Activated gamma-delta T cell treated with anti-CD3 and anti-CD28 coated beads, Interleukin-2, amount 50 U/mL, for 16 hours (primary cell): ENCODE data around the gene EWSR1.

Experiments
- DNase-seq: peaks from one replicate; pipeline ENCODE4 v3.0.0-alpha.2; 2020; ENCODE audit warnings: low read depth

The EWSR1 gene

DNA sequence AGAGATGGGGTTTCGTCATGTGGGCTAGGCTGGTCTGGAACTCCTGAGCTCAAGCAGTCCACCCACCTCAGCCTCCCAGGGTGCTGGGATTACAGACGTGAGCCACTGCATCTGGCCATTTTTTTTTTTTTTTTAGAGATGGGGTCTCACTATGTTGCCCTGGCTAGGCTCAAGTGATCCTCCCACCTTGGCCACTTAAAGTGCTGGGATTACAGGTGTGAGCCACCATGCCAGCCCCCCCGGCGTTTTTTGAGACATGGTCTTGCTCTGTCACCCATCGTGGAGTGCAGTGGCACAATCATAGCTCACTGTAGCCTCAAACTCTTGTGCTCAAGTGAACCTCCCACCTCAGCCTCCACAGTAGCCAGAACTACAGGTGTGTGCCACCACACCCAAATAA is 16.8 kb upstream of the EWSR1 start:
- DNase-seq: no peak

DNA sequence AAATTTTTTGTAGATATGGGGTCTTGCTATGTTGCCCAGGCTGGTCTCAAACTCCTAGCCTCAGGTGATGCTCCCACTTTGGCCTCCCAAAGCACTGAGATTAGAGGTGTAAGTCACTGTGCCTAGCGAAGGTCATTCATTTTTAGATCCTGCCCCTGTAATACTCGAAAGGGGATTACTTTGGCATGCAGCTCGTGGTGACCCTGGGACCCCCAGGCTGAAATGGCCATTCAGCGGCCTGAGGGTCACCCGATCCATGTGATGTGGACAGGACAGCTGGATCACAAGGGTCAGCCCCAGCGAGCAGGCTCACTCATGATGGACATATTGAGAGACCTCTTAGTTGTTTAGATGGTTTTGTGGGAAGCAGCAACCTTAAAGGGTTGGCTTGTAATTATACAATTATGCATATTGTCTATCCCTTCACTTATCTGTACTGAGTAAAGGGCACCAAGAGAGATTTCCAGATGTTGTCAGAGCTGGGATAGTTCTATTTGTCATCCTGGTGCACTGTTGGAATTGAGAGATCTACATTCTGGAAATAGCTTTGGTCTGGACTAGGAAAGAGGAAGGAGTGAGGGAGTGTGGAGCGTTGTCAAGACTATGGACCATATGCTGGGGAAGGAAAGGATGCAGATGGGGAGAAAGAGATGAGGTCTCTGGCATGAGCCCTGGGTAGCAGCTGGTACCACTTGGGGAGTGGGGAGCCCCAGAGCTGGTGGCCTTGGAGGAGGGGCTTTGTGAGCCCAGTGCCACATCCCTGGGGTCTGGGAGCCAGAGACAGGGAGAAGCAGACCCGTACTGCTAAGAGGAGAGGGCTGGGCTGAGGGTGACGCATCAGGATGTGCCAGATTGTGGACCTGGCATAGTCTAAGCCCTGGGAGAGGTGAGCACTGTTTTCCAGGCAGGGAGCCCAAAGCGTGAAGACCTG is 15.8 kb upstream of the EWSR1 start:
- no peak for DNase-seq

- DNase-seq: no peak
These were observed 14.3 kb upstream of the EWSR1 start for GRCh38 chr22:29253561-29254285.

DNA sequence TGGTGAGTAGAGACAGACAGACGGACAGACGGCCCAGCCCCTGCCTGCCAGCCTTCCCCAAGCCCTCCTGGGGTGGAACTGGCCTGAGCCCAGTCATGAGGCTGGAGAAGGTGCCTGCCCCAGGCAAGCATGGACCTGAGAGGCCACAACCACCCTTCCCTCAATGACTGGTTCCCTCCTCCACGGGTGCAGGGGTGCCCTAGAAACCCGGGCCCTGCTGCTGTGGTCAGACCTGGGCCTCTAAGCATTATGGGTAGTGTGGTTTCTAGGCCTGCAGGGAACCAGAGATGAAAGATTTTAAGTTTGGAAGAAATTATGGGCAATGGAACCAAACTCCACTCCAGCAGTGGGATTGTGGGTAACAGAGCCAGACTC is 13.8 kb upstream of the EWSR1 start:
- no peak for DNase-seq

- DNase-seq: no peak
These were observed 12.9 kb upstream of the EWSR1 start for GRCh38 chr22:29255064-29255621.

DNA sequence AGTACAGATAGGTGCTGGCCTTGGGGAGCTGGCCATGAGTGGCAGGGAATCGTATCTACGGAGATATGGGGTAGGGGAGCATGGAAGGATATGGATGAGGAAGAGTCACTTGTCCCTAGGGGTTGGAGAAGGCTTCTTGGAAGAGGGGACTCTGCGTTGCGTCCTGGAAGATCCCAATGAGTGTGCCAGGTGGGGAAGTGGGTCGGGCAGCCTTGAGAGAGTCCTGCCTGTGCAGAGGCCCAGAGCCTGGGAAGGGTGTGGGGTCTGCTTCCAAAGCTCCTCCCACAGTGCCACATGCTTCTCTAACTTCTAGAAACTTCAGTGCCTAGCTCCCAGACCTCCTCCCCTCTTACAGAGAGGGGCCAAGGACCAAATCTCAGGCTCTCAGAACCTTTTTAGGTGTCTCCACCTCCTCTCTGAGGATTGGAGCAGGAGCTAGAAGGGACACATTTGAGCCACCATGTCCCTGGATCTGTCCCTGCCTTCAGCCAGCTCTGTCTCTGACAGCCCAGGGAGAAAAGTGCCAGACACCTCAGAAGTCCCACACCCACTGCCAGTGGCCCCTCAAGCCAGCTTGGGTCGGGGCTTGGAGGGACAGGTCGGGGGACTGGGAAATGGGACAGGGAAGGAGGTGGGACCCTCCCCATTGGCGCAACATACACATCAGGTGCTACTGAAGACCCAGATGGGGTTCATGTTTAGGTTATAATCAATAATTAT is 11.3 kb upstream of the EWSR1 start:
- DNase-seq: no peak

GRCh38 chr22:29257751-29258181 is 10.3 kb upstream of the EWSR1 start:
- no peak for DNase-seq

GRCh38 chr22:29258407-29259252 is 9.4 kb upstream of the EWSR1 start:
- no peak for DNase-seq

- DNase-seq: no peak
These were observed 8.7 kb upstream of the EWSR1 start for GRCh38 chr22:29259253-29259899.

DNA sequence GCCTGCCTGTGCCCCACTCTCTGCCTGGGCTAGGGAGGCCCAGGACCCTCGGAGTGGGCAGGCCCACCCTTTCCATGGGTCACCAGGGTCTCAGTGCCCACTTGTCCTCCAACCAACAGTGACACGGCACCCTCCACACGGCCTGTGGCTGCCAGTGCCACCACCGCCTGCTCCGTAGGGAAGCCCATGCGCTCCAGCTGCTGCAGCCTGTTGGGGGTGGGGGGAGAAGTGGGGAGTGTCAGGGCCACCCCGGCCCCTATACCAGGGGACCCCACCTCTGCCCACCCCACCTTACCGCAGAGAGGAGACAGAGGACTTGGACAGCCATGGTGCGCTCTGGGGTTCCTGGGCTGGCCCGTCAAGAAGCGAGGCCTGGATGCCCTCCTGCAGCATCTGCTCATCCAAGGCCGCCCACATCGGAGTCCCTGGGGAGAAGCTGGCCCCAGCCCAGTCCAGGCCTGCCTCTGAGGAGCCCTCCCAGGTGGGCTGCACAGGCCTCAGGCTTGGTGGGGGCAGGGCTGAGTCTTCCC is 8.0 kb upstream of the EWSR1 start:
- DNase-seq: no peak

GRCh38 chr22:29260601-29261315 is 7.3 kb upstream of the EWSR1 start:
- DNase-seq: no peak

GRCh38 chr22:29263791-29264276 is 4.2 kb upstream of the EWSR1 start:
- DNase-seq: no peak

- DNase-seq: no peak
These were observed 2.8 kb upstream of the EWSR1 start for GRCh38 chr22:29265305-29265704.

DNA sequence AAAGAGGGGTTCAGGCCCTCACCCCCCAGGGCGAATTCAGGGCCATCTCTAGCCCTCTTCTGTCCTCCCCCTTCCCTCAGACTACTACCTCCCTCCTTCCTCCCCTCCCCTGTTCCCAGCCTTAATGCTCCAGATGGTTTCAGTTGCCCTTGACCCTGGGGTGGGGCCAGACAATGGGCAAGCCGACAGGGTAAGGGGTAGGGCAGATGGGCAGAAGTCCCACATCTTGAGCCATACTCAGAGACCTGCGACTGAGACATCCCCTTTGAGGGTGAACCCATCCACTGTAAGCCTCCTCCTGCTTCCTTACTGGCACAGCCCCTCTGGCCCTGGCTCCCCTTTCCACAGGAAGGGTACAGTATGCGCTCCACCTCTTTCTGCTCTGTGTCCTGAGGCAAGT is 2.1 kb upstream of the EWSR1 start:
- DNase-seq: no peak

DNA sequence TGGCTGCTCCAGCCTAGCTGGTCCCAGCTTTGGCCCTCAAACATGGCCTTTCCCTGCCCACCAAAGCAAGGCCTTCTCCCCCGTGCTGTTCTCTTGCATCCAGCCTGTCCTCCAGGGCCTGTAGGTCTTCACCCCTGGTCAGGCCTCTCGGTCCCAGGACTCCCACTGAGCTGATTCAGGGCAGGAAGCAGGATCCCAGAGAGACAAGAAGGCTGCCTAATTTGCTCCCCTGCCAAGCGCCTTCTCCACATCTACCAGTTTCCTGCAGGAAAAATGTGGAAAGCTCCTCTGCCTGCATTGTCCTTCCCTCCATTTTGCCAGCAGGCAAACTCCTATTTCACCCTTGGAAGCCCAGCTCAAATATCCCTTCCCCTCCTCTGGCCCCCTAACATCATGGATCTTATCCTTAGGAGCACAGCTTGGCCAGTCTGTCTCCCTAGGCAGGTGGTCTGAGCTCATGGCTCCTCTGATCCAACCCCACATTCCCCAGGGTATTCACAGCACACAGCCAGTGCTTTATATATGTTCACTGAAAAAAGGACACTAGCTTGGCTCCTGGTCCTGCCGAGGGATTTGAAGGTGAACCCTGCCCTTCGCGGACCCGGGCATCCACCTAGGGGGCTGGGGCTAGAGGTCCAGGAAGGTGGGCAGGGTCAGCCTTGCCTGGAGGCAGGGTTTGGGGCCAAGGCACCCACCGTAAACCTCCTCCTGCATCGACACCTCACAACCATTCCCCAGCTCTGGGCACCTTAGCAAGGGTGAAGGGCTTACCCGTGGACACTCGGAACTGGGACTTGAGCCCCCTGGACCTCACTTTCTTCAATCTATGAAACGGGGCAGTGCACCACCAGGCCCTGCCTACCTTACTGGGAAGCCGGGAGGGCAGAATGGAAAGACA is 1.3 kb upstream of the EWSR1 start:
- DNase-seq: no peak

GRCh38 chr22:29267462-29267857 is 608 bp upstream of the EWSR1 start:
- no peak for DNase-seq

DNA sequence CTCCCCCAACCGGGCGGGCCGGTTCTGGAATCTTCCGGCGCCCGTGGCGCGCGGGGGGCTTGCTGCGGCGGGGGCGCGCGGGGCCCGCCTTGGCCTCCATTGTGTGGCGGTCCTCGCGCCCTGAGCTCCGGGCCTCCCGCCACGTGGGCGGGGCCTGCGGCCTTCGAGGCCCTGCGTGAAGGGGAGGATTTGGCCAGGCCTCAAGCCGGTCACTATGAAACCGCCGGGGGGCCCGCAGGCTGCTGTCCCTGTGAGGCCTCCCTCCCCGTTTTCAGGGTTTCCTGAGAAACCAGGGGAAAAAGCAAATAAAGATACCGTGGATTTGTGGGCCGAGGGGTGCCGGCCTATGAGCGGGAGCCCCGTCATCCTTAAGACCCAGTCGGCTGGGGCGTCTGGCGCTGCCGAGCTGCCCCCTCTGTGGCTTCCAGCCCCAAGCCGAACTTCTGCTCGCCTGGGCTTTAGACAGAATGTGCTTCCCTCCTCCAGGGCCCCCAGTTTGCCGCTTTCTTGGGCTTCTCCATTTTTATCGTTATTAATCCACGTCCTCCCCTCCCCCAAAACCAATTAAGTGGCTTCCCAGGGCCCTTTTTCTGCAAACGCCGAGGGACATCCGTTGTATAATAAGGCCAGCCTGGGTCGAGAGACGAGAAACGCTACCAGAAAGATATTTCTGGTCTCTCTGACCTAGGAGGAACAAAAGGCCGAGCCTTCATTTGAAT is 602 bp downstream of the EWSR1 start:
- DNase-seq: no peak

DNA sequence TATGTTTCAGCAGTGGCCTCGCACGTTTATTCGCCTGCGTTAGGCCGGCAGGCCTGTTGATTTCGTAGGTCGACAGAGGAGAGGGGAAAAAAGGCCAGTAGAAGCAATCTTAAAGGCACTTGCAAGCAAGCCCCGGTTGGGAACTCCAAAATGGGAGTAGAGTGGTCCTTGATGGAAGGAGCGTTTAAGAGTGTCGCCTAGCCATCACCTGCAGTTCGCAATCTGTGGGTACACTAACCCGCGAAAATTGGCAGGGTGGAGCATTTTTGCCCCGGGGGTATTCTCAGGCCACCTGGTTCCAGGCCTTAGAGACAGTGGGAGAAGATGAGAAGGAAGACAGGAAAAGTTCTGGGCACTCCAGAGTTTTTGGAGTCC is 1.1 kb downstream of the EWSR1 start:
- DNase-seq: no peak
